ENCODE measurements around the gene CFAP65. TPM values are rescaled to one million over a fixed set of nuclear protein-coding genes. Genes with fewer than 3 reads are reported as not detected.

The CFAP65 gene
- total and polyA plus RNA-seq, 2 donors = 0.05 to 0.27 TPM

DNA sequence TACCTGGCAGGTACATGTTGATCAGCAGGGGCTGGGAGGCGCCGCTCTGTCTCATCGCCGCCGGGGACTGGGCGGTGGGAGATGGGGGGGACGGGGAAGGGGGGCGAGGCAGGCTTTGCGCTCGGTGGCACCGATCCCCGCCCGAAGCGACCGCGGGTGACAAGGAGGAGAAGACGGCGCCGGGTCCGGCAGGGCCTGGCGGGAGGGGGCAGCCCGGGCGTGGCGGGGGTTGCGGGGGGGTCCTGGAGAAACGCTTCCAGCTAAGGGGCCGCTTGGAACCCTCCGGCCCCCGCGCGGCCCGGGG, 56.3 kb downstream of the CFAP65 start, which contains the start of gene FEV:
FEV (minus strand) TSS at position 164 of the 304 bp plus-strand sequence; CDS start at position 55, 109 bp downstream.
- Histone ChIP-seq H3K27me3 (ENCODE audit: control insufficient read depth in 2 of 2, insufficient read depth in 1 of 2, low read length in 1 of 2) (peaks cover 74 to 99% of the 10 kb centered on the region in 2 donors), H3K27ac (ENCODE audit: low read depth in 1 of 2, low read length in 1 of 2) (no peak within 1 kb of the TSS), H3K4me1 (ENCODE audit: control insufficient read depth in 2 of 2, insufficient read depth in 2 of 2, low read length in 2 of 2) (peaks cover 3 to 11% of the 10 kb centered on the region in 2 donors), H3K9me3 (ENCODE audit: control insufficient read depth in 2 of 2, insufficient read depth in 1 of 2, low read length in 1 of 2) (peaks cover 0 to 13% of the 10 kb centered on the region in 2 donors), H3K36me3 (ENCODE audit: control insufficient read depth in 2 of 2, insufficient read depth in 2 of 2, low read length in 1 of 2) (no peaks in the 10 kb centered on the region), H3K4me3 (ENCODE audit: low read length in 2 of 2) (no peak within 1 kb of the TSS)
- DNase-seq (ENCODE audit: low read depth in 6 of 9, low spot score in 9 of 9) = no peak
- under 1% methylated on average over 32 of the region's 32 CpGs for WGBS

DNA sequence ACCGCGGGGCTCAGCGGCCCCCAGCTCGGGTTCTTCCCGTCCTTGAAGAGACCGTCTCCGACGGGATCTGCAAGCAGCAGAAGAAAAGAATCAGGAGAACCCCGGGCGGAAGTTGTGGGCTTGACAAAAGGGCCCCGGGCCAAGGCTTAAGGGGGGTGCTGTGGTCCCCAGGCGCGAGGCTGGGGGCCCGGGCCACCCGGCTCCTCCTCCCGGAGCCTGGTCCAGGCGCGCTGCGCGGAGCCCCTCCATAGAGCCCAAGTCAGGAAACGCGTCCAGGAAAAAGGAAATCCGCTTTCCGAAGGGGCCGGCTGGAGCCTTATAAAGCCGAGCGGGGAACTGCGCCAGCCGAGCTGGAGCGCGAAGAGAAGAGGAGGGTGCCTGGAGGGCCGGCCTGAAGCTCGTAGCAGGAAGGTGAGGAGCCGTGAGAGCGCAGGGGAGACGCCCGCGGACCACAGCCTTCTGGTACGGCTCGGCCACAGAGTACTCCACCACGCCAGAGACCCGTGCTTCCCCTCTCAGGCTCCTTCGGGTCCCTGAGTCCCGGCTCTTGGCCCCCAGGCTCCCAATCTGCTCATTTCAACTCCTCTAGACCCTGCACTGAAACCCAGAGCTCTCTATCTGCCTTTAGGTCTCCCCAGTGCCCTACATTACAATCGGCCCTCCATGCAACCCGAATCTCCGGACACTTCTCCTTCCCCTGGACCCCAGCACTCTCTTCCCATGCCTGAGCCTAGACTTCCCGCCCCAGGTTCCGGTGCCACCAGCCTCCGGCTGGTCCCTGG, 56.9 kb downstream of the CFAP65 start:
- no peak overlapping the region for H3K27ac ChIP-seq (ENCODE audit: low read depth in 1 of 2, low read length in 1 of 2)
- no peak for DNase-seq (ENCODE audit: low read depth in 6 of 9, low spot score in 9 of 9)
- WGBS = 1% methylated on average over 50 of the region's 50 CpGs
- H3K9me3 ChIP-seq (ENCODE audit: control insufficient read depth in 2 of 2, insufficient read depth in 1 of 2, low read length in 1 of 2) = peaks cover 0 to 17% of the 10 kb centered on the region in 2 donors
- no peaks in the 10 kb centered on the region for H3K36me3 ChIP-seq (ENCODE audit: control insufficient read depth in 2 of 2, insufficient read depth in 2 of 2, low read length in 1 of 2)
- H3K4me3 ChIP-seq (ENCODE audit: low read length in 2 of 2) = no peak overlapping the region
- peaks cover 78 to 99% of the 10 kb centered on the region in 2 donors for H3K27me3 ChIP-seq (ENCODE audit: control insufficient read depth in 2 of 2, insufficient read depth in 1 of 2, low read length in 1 of 2)
- peaks cover 3 to 14% of the 10 kb centered on the region in 2 donors for H3K4me1 ChIP-seq (ENCODE audit: control insufficient read depth in 2 of 2, insufficient read depth in 2 of 2, low read length in 2 of 2)

GRCh38 chr2:218983934-218984238, 57.4 kb downstream of the CFAP65 start:
- peaks cover 0 to 17% of the 10 kb centered on the region in 2 donors for H3K9me3 ChIP-seq (ENCODE audit: control insufficient read depth in 2 of 2, insufficient read depth in 1 of 2, low read length in 1 of 2)
- H3K27me3 ChIP-seq (ENCODE audit: control insufficient read depth in 2 of 2, insufficient read depth in 1 of 2, low read length in 1 of 2) = peaks cover 79 to 99% of the 10 kb centered on the region in 2 donors
- H3K4me3 ChIP-seq (ENCODE audit: low read length in 2 of 2) = no peak overlapping the region
- no peaks in the 10 kb centered on the region for H3K36me3 ChIP-seq (ENCODE audit: control insufficient read depth in 2 of 2, insufficient read depth in 2 of 2, low read length in 1 of 2)
- H3K27ac ChIP-seq (ENCODE audit: low read depth in 1 of 2, low read length in 1 of 2) = no peak overlapping the region
- H3K4me1 ChIP-seq (ENCODE audit: control insufficient read depth in 2 of 2, insufficient read depth in 2 of 2, low read length in 2 of 2) = peaks cover 3 to 14% of the 10 kb centered on the region in 2 donors
- WGBS = 7% methylated on average over 10 of the region's 10 CpGs
- no peak for DNase-seq (ENCODE audit: low read depth in 6 of 9, low spot score in 9 of 9)

GRCh38 chr2:218983263-218983933, 57.9 kb downstream of the CFAP65 start:
- Histone ChIP-seq H3K9me3 (ENCODE audit: control insufficient read depth in 2 of 2, insufficient read depth in 1 of 2, low read length in 1 of 2) (peaks cover 0 to 17% of the 10 kb centered on the region in 2 donors), H3K36me3 (ENCODE audit: control insufficient read depth in 2 of 2, insufficient read depth in 2 of 2, low read length in 1 of 2) (no peaks in the 10 kb centered on the region), H3K4me3 (ENCODE audit: low read length in 2 of 2) (no peak overlapping the region), H3K27me3 (ENCODE audit: control insufficient read depth in 2 of 2, insufficient read depth in 1 of 2, low read length in 1 of 2) (peaks cover 78 to 99% of the 10 kb centered on the region in 2 donors), H3K27ac (ENCODE audit: low read depth in 1 of 2, low read length in 1 of 2) (no peak overlapping the region), H3K4me1 (ENCODE audit: control insufficient read depth in 2 of 2, insufficient read depth in 2 of 2, low read length in 2 of 2) (peaks cover 3 to 14% of the 10 kb centered on the region in 2 donors)
- no peak for DNase-seq (ENCODE audit: low read depth in 6 of 9, low spot score in 9 of 9)
- WGBS = 10% methylated on average over 23 of the region's 23 CpGs

DNA sequence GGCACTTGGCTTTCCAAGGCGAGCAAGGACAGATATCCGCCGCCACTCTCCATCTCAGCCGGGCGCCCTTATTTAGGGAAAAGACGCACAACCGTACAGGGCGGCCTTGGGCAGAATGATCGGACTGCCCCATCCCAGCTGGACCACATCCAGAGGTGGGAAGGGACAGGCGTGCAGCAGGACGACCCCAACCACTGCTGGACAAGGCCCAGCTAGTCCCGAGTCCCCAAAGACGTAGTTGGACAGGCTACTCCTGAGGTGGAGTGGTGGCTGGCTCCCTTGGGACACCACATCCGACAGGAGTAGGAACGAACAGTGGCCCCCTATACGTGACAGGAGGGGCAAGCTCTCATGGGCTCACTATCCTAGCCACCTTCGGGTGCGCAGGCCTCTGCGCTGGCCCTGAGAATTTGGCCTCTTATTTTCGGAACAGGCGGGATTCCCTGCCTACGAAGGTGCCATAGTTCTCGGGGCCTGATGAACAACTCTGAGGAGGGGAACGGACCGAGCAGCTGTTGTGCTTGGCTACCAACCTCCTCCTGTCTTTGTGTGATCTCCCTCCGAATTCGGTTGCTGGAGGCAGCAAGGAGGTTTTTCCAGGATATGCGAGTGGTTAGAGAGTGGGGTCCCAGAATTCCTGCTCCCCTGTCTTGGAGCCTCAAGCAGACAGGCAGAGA, 58.6 kb downstream of the CFAP65 start:
- H3K4me3 ChIP-seq (ENCODE audit: low read length in 2 of 2) = no peak overlapping the region
- peaks cover 78 to 98% of the 10 kb centered on the region in 2 donors for H3K27me3 ChIP-seq (ENCODE audit: control insufficient read depth in 2 of 2, insufficient read depth in 1 of 2, low read length in 1 of 2)
- H3K9me3 ChIP-seq (ENCODE audit: control insufficient read depth in 2 of 2, insufficient read depth in 1 of 2, low read length in 1 of 2) = peaks cover 0 to 17% of the 10 kb centered on the region in 2 donors
- peaks cover 3 to 14% of the 10 kb centered on the region in 2 donors for H3K4me1 ChIP-seq (ENCODE audit: control insufficient read depth in 2 of 2, insufficient read depth in 2 of 2, low read length in 2 of 2)
- no peaks in the 10 kb centered on the region for H3K36me3 ChIP-seq (ENCODE audit: control insufficient read depth in 2 of 2, insufficient read depth in 2 of 2, low read length in 1 of 2)
- 11% methylated on average over 28 of the region's 28 CpGs for whole genome bisulfite sequencing
- no peak for DNase-seq (ENCODE audit: low read depth in 6 of 9, low spot score in 9 of 9)
- no peak overlapping the region for H3K27ac ChIP-seq (ENCODE audit: low read depth in 1 of 2, low read length in 1 of 2)

DNA sequence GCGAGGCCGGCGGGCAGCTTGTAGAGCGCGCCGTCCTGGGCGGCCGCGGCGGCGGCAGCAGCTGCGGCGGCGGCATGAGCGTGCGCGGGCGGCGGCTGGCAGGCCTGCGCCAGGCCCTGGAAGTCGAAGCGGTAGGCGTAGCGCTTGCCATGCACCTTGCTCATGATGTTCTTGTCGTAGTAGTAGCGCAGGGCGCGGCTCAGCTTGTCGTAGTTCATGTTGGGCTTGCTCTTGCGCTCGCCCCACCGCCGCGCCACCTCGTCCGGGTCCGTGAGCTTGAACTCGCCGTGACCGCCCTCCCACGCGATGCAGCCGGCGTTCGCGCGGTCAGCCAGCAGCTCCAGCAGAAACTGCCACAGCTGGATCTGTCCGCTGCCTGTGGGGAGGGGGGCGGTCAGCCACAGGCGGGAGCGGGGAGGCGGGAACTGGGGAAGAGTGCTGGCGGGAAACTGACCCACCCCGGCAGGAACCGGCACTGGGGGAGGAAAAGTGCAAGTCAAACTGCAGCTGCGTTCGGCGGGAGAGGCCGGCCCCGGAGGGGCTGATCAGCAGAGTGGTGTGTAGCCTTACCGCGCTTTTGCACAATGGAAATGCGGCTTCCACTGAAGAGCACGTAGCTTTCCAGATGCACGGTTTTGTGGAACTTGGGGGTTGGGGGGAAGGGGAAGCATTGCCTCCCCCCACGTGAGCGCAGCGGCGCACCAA, 59.3 kb downstream of the CFAP65 start:
- no peak for DNase-seq (ENCODE audit: low read depth in 6 of 9, low spot score in 9 of 9)
- Histone ChIP-seq H3K36me3 (ENCODE audit: control insufficient read depth in 2 of 2, insufficient read depth in 2 of 2, low read length in 1 of 2) (no peaks in the 10 kb centered on the region), H3K4me3 (ENCODE audit: low read length in 2 of 2) (peak overlapping the region in 1 of 2 donors; percentile 5), H3K9me3 (ENCODE audit: control insufficient read depth in 2 of 2, insufficient read depth in 1 of 2, low read length in 1 of 2) (peaks cover 0 to 17% of the 10 kb centered on the region in 2 donors), H3K27ac (ENCODE audit: low read depth in 1 of 2, low read length in 1 of 2) (no peak overlapping the region), H3K4me1 (ENCODE audit: control insufficient read depth in 2 of 2, insufficient read depth in 2 of 2, low read length in 2 of 2) (peaks cover 3 to 14% of the 10 kb centered on the region in 2 donors), H3K27me3 (ENCODE audit: control insufficient read depth in 2 of 2, insufficient read depth in 1 of 2, low read length in 1 of 2) (peaks cover 74 to 97% of the 10 kb centered on the region in 2 donors)
- 2% methylated on average over 69 of the region's 69 CpGs for WGBS

DNA sequence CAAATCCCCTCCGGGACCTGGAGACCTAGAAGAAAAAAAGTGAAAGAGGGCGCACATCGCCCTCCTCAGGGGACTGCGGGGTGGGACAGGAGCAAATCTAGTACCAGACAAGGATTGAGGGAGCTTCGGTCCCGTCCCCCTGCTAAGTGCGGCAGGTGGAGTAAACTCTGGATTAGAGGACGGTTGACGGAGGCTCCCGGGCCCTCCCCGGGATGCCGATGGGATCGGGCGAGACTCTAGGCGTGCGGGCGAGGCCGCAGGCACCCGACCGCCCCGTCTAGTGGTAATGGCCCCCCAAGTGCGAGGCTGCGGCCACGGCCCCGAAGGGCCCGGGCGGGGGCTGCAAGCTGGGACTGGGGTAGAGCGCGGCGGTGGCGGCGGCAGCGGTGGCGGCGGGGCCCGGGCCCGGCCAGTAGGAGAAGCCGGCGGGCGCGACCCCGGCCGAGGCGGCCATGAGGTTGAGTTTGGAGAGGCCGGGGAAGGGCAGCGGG, 59.9 kb downstream of the CFAP65 start:
- WGBS = 3% methylated on average over 46 of the region's 46 CpGs
- H3K4me1 ChIP-seq (ENCODE audit: control insufficient read depth in 2 of 2, insufficient read depth in 2 of 2, low read length in 2 of 2) = peaks cover 3 to 14% of the 10 kb centered on the region in 2 donors
- peaks cover 0 to 17% of the 10 kb centered on the region in 2 donors for H3K9me3 ChIP-seq (ENCODE audit: control insufficient read depth in 2 of 2, insufficient read depth in 1 of 2, low read length in 1 of 2)
- H3K27ac ChIP-seq (ENCODE audit: low read depth in 1 of 2, low read length in 1 of 2) = no peak overlapping the region
- DNase-seq (ENCODE audit: low read depth in 6 of 9, low spot score in 9 of 9) = no peak
- H3K27me3 ChIP-seq (ENCODE audit: control insufficient read depth in 2 of 2, insufficient read depth in 1 of 2, low read length in 1 of 2) = peaks cover 71 to 94% of the 10 kb centered on the region in 2 donors
- no peaks in the 10 kb centered on the region for H3K36me3 ChIP-seq (ENCODE audit: control insufficient read depth in 2 of 2, insufficient read depth in 2 of 2, low read length in 1 of 2)
- peak overlapping the region in 1 of 2 donors; percentile 5 for H3K4me3 ChIP-seq (ENCODE audit: low read length in 2 of 2)

- Histone ChIP-seq H3K36me3 (ENCODE audit: control insufficient read depth in 2 of 2, insufficient read depth in 2 of 2, low read length in 1 of 2) (no peaks in the 10 kb centered on the region), H3K27me3 (ENCODE audit: control insufficient read depth in 2 of 2, insufficient read depth in 1 of 2, low read length in 1 of 2) (peaks cover 69 to 88% of the 10 kb centered on the region in 2 donors), H3K4me3 (ENCODE audit: low read length in 2 of 2) (no peak overlapping the region), H3K9me3 (ENCODE audit: control insufficient read depth in 2 of 2, insufficient read depth in 1 of 2, low read length in 1 of 2) (peaks cover 0 to 17% of the 10 kb centered on the region in 2 donors), H3K27ac (ENCODE audit: low read depth in 1 of 2, low read length in 1 of 2) (no peak overlapping the region), H3K4me1 (ENCODE audit: control insufficient read depth in 2 of 2, insufficient read depth in 2 of 2, low read length in 2 of 2) (peaks cover 3 to 14% of the 10 kb centered on the region in 2 donors)
- WGBS = 6% methylated on average over 26 of the region's 26 CpGs
- no peak for DNase-seq (ENCODE audit: low read depth in 6 of 9, low spot score in 9 of 9)
These were observed 60.5 kb downstream of the CFAP65 start for GRCh38 chr2:218980735-218981389.
